ENCODE results near the gene VSTM2L.

DNA sequence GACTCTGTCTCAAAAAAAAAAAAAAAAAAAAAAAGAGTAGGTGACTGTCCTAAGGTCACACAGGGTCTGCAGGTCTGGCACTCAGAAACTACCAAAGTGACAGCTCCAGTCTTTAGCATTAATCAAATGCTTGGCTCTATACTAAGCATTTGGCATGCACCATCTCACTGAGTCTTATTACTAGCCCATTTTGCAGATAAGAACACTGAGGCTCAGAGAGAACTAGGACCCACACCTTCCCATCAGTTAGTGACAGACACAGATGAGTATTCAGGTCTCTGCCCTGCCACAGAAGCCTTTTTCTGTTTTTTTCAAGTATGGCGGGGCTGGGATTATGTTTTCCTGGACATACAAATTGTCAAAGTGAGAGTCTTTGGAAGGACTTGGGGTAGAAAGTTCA lies 23.1 kb upstream of the VSTM2L start:
- no peak for TF ChIP-seq POLR2AphosphoS5 (IDR thresholded peaks at IDR 0.05)
- TF ChIP-seq, protein P1, sequence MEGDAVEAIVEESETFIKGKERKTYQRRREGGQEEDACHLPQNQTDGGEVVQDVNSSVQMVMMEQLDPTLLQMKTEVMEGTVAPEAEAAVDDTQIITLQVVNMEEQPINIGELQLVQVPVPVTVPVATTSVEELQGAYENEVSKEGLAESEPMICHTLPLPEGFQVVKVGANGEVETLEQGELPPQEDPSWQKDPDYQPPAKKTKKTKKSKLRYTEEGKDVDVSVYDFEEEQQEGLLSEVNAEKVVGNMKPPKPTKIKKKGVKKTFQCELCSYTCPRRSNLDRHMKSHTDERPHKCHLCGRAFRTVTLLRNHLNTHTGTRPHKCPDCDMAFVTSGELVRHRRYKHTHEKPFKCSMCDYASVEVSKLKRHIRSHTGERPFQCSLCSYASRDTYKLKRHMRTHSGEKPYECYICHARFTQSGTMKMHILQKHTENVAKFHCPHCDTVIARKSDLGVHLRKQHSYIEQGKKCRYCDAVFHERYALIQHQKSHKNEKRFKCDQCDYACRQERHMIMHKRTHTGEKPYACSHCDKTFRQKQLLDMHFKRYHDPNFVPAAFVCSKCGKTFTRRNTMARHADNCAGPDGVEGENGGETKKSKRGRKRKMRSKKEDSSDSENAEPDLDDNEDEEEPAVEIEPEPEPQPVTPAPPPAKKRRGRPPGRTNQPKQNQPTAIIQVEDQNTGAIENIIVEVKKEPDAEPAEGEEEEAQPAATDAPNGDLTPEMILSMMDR (IDR thresholded peaks at IDR 0.05) = no peak
